Liver (tissue), 9 donors: ENCODE measurements around the gene THBS3. TPM values are rescaled to one million over a fixed set of nuclear protein-coding genes. Genes with fewer than 3 reads are reported as not detected.
"Not testable (repeated sequence)": the region's sequence is repeated elsewhere in the genome, so short reads cannot be mapped to it uniquely, and the experiment has no call there.

ENCODE experiments used
- DNase-seq: peaks from one replicate; pipeline ENCODE4 v3.0.0-alpha.2; 2017; ENCODE audit warnings: low spot score
- H3K27ac ChIP-seq, 2 donors: one replicate each; pipeline ENCODE4 v1.7.0; 2013; ENCODE audit warnings: inconsistent platforms in 2 of 2, low read length in 2 of 2, control low read depth in 1 of 2, low read depth in 1 of 2, mild to moderate bottlenecking in 1 of 2
- H3K27me3 ChIP-seq, 4 donors: one replicate each; pipeline versions ENCODE4 v1.6.1 to v1.7.0; 2013; ENCODE audit warnings: low read length in 3 of 4, inconsistent platforms in 1 of 4, mild to moderate bottlenecking in 1 of 4, moderate library complexity in 1 of 4; ENCODE audit not compliant: control insufficient read depth in 4 of 4, insufficient read depth in 4 of 4
- H3K36me3 ChIP-seq, 4 donors: one replicate each; pipeline versions ENCODE4 v1.6.1 to v1.7.0; 2013; ENCODE audit warnings: low read length in 3 of 4, mild to moderate bottlenecking in 3 of 4, low read depth in 1 of 4, moderate library complexity in 1 of 4; ENCODE audit not compliant: control insufficient read depth in 4 of 4, insufficient read depth in 3 of 4
- H3K4me1 ChIP-seq, 4 donors: one replicate each; pipeline versions ENCODE4 v1.6.1 to v1.7.0; 2013; ENCODE audit warnings: low read length in 3 of 4, mild to moderate bottlenecking in 3 of 4, moderate library complexity in 1 of 4; ENCODE audit not compliant: control insufficient read depth in 4 of 4, insufficient read depth in 4 of 4
- H3K4me3 ChIP-seq, 3 donors: one replicate each; pipeline versions ENCODE4 v1.6.1 to v1.7.0; 2013; ENCODE audit warnings: low read length in 3 of 3, control low read depth in 1 of 3, low read depth in 1 of 3, mild to moderate bottlenecking in 1 of 3
- H3K9ac ChIP-seq, 2 donors: one replicate each; pipeline ENCODE4 v1.7.0; 2013; ENCODE audit warnings: low read length in 2 of 2, mild to moderate bottlenecking in 2 of 2, moderate library complexity in 2 of 2, control low read depth in 1 of 2, low read depth in 1 of 2
- H3K9me3 ChIP-seq, 4 donors: one replicate each; pipeline versions ENCODE4 v1.6.1 to v1.7.0; 2013; ENCODE audit warnings: low read length in 3 of 4; ENCODE audit not compliant: control insufficient read depth in 4 of 4
- EGR1 ChIP-seq, 2 donors: IDR thresholded peaks; 2 replicates each; pipeline ENCODE4 v1.6.1; 2016 to 2018; ENCODE audit warnings: antibody characterized with exemption in 2 of 2, low read depth in 2 of 2
- FOXA1 ChIP-seq: IDR thresholded peaks from 2 replicates; pipeline ENCODE4 v1.6.1; 2016; ENCODE audit warnings: antibody characterized with exemption
- HNF4A ChIP-seq, 2 donors: conservative IDR thresholded peaks; 2 replicates each; pipeline ENCODE4 v1.6.1; 2016; ENCODE audit warnings: antibody characterized with exemption in 2 of 2, mild to moderate bottlenecking in 2 of 2
- RAD21 ChIP-seq, 2 donors: IDR thresholded peaks; 2 replicates each; pipeline ENCODE4 v1.6.1; 2016; ENCODE audit warnings: antibody characterized with exemption in 2 of 2, mild to moderate bottlenecking in 2 of 2
- TAF1 ChIP-seq: conservative IDR thresholded peaks from 2 replicates; pipeline ENCODE4 v1.6.1; 2016; ENCODE audit warnings: antibody characterized with exemption, mild to moderate bottlenecking
- WGBS: extraction: QIAGEN DNeasy Blood & Tissue Kit; methylation state at CpG from one replicate; pipeline ENCODE4 v1.1.7; 2013; 5-methylcytosine and 5-hydroxymethylcytosine counted together
- polyA plus RNA-seq, 2 donors: library from polyadenylated mRNA; stranded (reverse) in 1 of 2; unstranded in 1 of 2; fragments of 200-250 nt in 1 of 2; fragments of >200 nt in 1 of 2; fragmentation: Nextera tagmentation in 1 of 2; extraction: Ambion mirVana in 1 of 2; gene quantifications; one replicate each; pipeline versions ENCODE4 v1.2.1 to v1.2.3, GENCODE V29; 2013 to 2015
- total RNA-seq, 2 donors: library from RNA; depleted of rRNA; stranded (reverse); fragments of >200 nt; gene quantifications; one replicate each; pipeline ENCODE4 v1.2.3, GENCODE V29; 2014
- TF ChIP-seq, protein P1 (sequence below): IDR thresholded peaks from 2 replicates; pipeline ENCODE4 v1.6.1; 2016; ENCODE audit warnings: antibody characterized with exemption
- TF ChIP-seq, protein P2 (sequence below): IDR thresholded peaks from 2 replicates; pipeline ENCODE4 v1.6.1; 2016; ENCODE audit warnings: antibody characterized with exemption
- TF ChIP-seq, protein P3 (sequence below): IDR thresholded peaks from 2 replicates; pipeline ENCODE4 v1.6.1; 2016; ENCODE audit warnings: antibody characterized with exemption
- TF ChIP-seq, protein P4 (sequence below): fragments of 150-350 bp; IDR thresholded peaks from 2 replicates; pipeline ENCODE4 v1.5.1; 2017; ENCODE audit warnings: improper control_type of control experiment, low read depth, low read length; ENCODE audit not compliant: missing input control
- donor health status: healthy.
- donor health status: healthy.
- donor health status: healthy.
- donor health status: healthy.
- donor health status: healthy.

The THBS3 gene
- total and polyA plus RNA-seq, 4 donors, result 3.1 to 6.9 (median 4.2) TPM

DNA sequence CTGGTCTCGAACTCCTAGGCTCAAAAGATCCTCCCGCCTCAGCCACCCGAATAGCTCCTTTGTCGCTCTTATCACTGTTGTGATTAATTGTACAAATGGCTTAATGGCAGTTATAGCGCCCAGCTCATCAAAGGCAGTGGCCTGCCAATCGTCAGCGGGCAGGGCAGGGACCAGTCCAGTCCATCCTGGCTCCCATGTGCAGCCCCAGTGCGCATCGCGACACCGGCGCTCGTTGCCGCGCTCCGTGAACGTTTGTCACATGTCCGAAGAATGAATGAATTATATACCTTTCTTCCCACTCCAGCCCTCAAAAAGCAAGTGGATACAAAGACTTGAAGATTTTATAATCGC lies 19.2 kb upstream of the THBS3 start:
- H3K4me1 ChIP-seq, result peaks cover 3 to 14% (median 8%) of the 10 kb centered on the region in 4 donors
- H3K36me3 ChIP-seq, result no peaks in the 10 kb centered on the region
- H3K27ac ChIP-seq, result peak overlapping the region; percentile 81 to 83
- TF ChIP-seq, protein P1, sequence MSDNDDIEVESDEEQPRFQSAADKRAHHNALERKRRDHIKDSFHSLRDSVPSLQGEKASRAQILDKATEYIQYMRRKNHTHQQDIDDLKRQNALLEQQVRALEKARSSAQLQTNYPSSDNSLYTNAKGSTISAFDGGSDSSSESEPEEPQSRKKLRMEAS, result no peak
- TF ChIP-seq RAD21 (IDR thresholded peaks at IDR 0.05) (no peak), HNF4A (conservative IDR thresholded peaks at IDR 0.05) (peak in 1 of 2 donors; percentile 6), TAF1 (no peak), EGR1 (IDR thresholded peaks at IDR 0.05; ENCODE audit: low read depth in 2 of 2) (no peak)
- TF ChIP-seq, protein P2, sequence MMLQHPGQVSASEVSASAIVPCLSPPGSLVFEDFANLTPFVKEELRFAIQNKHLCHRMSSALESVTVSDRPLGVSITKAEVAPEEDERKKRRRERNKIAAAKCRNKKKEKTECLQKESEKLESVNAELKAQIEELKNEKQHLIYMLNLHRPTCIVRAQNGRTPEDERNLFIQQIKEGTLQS, result no peak
- TF ChIP-seq, protein P3, sequence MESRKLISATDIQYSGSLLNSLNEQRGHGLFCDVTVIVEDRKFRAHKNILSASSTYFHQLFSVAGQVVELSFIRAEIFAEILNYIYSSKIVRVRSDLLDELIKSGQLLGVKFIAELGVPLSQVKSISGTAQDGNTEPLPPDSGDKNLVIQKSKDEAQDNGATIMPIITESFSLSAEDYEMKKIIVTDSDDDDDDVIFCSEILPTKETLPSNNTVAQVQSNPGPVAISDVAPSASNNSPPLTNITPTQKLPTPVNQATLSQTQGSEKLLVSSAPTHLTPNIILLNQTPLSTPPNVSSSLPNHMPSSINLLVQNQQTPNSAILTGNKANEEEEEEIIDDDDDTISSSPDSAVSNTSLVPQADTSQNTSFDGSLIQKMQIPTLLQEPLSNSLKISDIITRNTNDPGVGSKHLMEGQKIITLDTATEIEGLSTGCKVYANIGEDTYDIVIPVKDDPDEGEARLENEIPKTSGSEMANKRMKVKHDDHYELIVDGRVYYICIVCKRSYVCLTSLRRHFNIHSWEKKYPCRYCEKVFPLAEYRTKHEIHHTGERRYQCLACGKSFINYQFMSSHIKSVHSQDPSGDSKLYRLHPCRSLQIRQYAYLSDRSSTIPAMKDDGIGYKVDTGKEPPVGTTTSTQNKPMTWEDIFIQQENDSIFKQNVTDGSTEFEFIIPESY, result no peak
- no peaks in the 10 kb centered on the region for H3K9me3 ChIP-seq
- under 1% methylated on average over 19 of the region's 19 CpGs for WGBS
- no peaks in the 10 kb centered on the region for H3K27me3 ChIP-seq
- peak overlapping the region; percentile 73 to 87 for H3K9ac ChIP-seq
- no peak for DNase-seq
- peak overlapping the region; percentile 57 to 87 (median 79) for H3K4me3 ChIP-seq

DNA sequence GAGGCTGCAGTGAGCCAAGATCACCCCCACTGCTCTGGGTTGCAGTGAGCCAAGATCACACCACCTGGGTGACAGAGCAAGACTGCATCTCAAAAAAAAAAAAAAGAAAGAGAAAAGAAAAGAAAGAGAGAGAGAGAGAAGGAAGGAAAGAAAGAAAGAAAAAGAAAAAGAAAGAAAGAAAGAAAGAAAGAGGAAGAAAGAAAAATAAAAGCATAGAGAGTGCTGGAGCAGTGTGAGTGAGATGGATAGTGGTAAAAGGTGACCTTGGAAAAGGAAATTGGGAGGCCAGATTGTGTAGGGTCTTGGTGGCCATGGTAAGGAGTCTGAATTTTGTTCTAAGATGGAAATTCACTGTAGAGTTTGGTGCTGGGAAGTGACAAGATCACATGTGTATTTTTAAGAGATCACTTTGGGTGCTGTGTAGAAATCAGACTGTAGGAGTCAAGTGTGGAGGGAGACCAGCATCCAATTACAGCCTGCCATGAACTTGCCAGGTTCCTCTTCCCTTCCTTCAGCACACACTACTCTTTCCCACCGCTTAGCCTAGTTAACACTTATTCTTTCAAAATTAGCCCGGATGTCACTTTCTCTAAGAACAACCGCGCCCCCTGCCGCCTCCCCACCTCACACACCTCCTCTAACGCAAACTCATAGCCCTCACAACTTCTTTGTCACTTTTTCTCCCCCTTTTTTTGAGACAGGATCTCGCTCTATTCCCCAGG lies 18.7 kb upstream of the THBS3 start:
- Histone ChIP-seq H3K27ac (peak overlapping the region; percentile 81 to 83), H3K4me1 (peaks cover 3 to 14% (median 8%) of the 10 kb centered on the region in 4 donors), H3K27me3 (no peaks in the 10 kb centered on the region), H3K4me3 (peak overlapping the region; percentile 57 to 87 (median 79)), H3K9me3 (no peaks in the 10 kb centered on the region), H3K9ac (peak overlapping the region in 1 of 2 donors; percentile 87), H3K36me3 (no peaks in the 10 kb centered on the region)
- WGBS, result 3% methylated on average over 7 of the region's 7 CpGs
- DNase-seq, result peak; percentile 80
- TF ChIP-seq, protein P4, sequence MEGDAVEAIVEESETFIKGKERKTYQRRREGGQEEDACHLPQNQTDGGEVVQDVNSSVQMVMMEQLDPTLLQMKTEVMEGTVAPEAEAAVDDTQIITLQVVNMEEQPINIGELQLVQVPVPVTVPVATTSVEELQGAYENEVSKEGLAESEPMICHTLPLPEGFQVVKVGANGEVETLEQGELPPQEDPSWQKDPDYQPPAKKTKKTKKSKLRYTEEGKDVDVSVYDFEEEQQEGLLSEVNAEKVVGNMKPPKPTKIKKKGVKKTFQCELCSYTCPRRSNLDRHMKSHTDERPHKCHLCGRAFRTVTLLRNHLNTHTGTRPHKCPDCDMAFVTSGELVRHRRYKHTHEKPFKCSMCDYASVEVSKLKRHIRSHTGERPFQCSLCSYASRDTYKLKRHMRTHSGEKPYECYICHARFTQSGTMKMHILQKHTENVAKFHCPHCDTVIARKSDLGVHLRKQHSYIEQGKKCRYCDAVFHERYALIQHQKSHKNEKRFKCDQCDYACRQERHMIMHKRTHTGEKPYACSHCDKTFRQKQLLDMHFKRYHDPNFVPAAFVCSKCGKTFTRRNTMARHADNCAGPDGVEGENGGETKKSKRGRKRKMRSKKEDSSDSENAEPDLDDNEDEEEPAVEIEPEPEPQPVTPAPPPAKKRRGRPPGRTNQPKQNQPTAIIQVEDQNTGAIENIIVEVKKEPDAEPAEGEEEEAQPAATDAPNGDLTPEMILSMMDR, result peak; percentile 51
- peak; percentile 67 to 71 for TF ChIP-seq RAD21 (IDR thresholded peaks at IDR 0.05)
- TF ChIP-seq FOXA1, result no peak

DNA sequence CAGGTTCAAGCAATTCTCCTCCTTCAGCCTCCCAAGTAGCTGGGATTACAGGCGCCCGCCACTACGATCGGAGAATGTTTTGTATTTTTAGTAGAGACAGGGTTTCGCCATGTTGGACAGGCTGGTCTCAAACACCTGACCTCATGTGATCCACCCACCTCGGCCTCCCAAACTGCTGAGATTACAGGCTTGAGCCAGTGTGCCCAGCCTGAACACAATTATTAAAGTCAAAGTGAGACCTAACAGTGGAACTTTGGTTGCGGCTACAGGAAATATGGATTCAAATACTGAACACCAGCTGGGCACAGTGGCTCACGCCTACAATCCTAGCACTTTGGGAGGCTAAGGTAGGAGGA lies 17.7 kb upstream of the THBS3 start:
- not testable (repeated sequence) for H3K36me3 ChIP-seq, DNase-seq, H3K4me3 ChIP-seq, H3K27me3 ChIP-seq, H3K27ac ChIP-seq, H3K9ac ChIP-seq, H3K9me3 ChIP-seq
- H3K4me1 ChIP-seq, result peaks cover 3 to 14% (median 8%) of the 10 kb centered on the region in 4 donors
- 97% methylated on average over 8 of the region's 8 CpGs for WGBS
